HCT116 (cell line): ENCODE results near the gene ZNF382. TPM values are rescaled to one million over a fixed set of nuclear protein-coding genes. Genes with fewer than 3 reads are reported as not detected.

Experiments used
- ATAC-seq: fragments of 200-7000 bp; cut with Tn5 transposase; 2 replicates; pipeline ENCODE4 v1.9.1; 2020; ENCODE audit warnings: mild to moderate bottlenecking, moderate library complexity
- BruUV-seq: library from RNA; stranded (reverse); fragments of 400-500 nt; replicated peaks from 2 replicates; lab custom pipeline; 2021; lab: Mats Ljungman, UMichigan
- CTCF ChIA-PET: fragments of 300-600 bp; sonication (Branson Sonifier 250); formaldehyde crosslinking; loops from one replicate; lab custom pipeline; 2021; ENCODE audit warnings: antibody characterized with exemption; lab: Charles Lee
- POLR2A ChIA-PET: fragments of 300-600, 350-600 bp; sonication (Branson Sonifier 250); formaldehyde crosslinking; loops from one replicate; lab custom pipeline; 2021; ENCODE audit warnings: antibody characterized with exemption; lab: Charles Lee
- RAD21 ChIA-PET, 2 experiments: fragments of 300-600 bp; sonication (Branson Sonifier 250); formaldehyde crosslinking; loops; one replicate each; lab custom pipeline; 2023; ENCODE audit warnings: low total read pairs in 2 of 2; ENCODE audit not compliant: uncharacterized antibody in 2 of 2, unreplicated experiment in 2 of 2, low non-redundant PET in 1 of 2; lab: Charles Lee
- DNase-seq: peaks from one replicate; pipeline ENCODE4 v3.0.0-alpha.2; 2010; ENCODE audit warnings: low read depth, low spot score
- H2AFZ ChIP-seq: fragments of 200-600 bp; shearing (Covaris generic), sonication (generic); 2 replicates; pipeline ENCODE4 v1.6.1; 2017; ENCODE audit warnings: low read depth, mixed run types, mixed read lengths, antibody characterized with exemption, low read length; ENCODE audit not compliant: poor library complexity, severe bottlenecking
- H3K27ac ChIP-seq: 2 replicates; pipeline ENCODE4 v1.5.1; 2012; ENCODE audit warnings: low read depth, low read length
- H3K27me3 ChIP-seq: fragments of 200-600 bp; sonication (generic); 2 replicates; pipeline ENCODE4 v1.6.1; 2016; ENCODE audit warnings: mixed run types, low read length, mixed read lengths; ENCODE audit not compliant: insufficient read depth
- H3K36me3 ChIP-seq, 2 experiments: fragments of 200-500 bp in 1 of 2; fragments of 200-600 bp in 1 of 2; sonication (Bioruptor generic) in 1 of 2; sonication (generic) in 1 of 2; 2 replicates each; pipeline versions ENCODE4 v1.5.1 to v1.6.1; 2014 to 2016; ENCODE audit warnings: low read length in 2 of 2, inconsistent platforms in 1 of 2, mixed read lengths in 1 of 2, mixed run types in 1 of 2; ENCODE audit not compliant: insufficient read depth in 2 of 2, control insufficient read depth in 1 of 2
- H3K4me1 ChIP-seq, 2 experiments: fragments of 200-600 bp in 1 of 2; sonication (generic) in 1 of 2; 2 replicates each; pipeline versions ENCODE4 v1.5.1 to v1.6.1; 2012 to 2017; ENCODE audit warnings: low read length in 2 of 2, inconsistent platforms in 1 of 2, mild to moderate bottlenecking in 1 of 2, mixed read lengths in 1 of 2, mixed run types in 1 of 2, moderate library complexity in 1 of 2; ENCODE audit not compliant: insufficient read depth in 2 of 2, control insufficient read depth in 1 of 2
- H3K4me2 ChIP-seq: fragments of 200-600 bp; sonication (generic); 2 replicates; pipeline ENCODE4 v1.6.1; 2017; ENCODE audit warnings: mixed run types, low read length, mixed read lengths
- H3K4me3 ChIP-seq, 2 experiments: fragments of 200-600 bp in 1 of 2; sonication (generic) in 1 of 2; replicated peaks in 1 of 2; 2 replicates each; pipeline ENCODE4 v1.5.1; 2011 to 2016; ENCODE audit warnings: low read length in 2 of 2, control low read depth in 1 of 2, low read depth in 1 of 2, mild to moderate bottlenecking in 1 of 2, mixed read lengths in 1 of 2, mixed run types in 1 of 2
- H3K79me2 ChIP-seq: fragments of 200-600 bp; sonication (generic); 2 replicates; pipeline ENCODE4 v1.6.1; 2017; ENCODE audit warnings: mild to moderate bottlenecking, mixed run types, low read length, moderate library complexity, mixed read lengths; ENCODE audit not compliant: insufficient read depth
- H3K9ac ChIP-seq: fragments of 200-600 bp; sonication (generic); 2 replicates; pipeline ENCODE4 v1.6.1; 2016; ENCODE audit warnings: low read length, mixed read lengths
- H3K9me2 ChIP-seq: fragments of 200-600 bp; sonication (generic), shearing (Covaris generic); 2 replicates; pipeline ENCODE4 v1.6.1; 2017; ENCODE audit warnings: mixed run types, mild to moderate bottlenecking, moderate library complexity; ENCODE audit not compliant: insufficient read depth
- H3K9me3 ChIP-seq, 2 experiments: fragments of 200-500 bp in 1 of 2; fragments of 200-600 bp in 1 of 2; sonication (Bioruptor generic) in 1 of 2; sonication (generic) in 1 of 2; 2 replicates each; pipeline ENCODE4 v1.6.1; 2014 to 2017; ENCODE audit warnings: low read length in 2 of 2, mixed read lengths in 2 of 2, inconsistent platforms in 1 of 2, low read depth in 1 of 2, mild to moderate bottlenecking in 1 of 2, mixed run types in 1 of 2, moderate library complexity in 1 of 2; ENCODE audit not compliant: control insufficient read depth in 1 of 2, insufficient read depth in 1 of 2
- H4K20me1 ChIP-seq: fragments of 200-600 bp; sonication (generic), shearing (Covaris generic); 2 replicates; pipeline ENCODE4 v1.6.1; 2017; ENCODE audit warnings: mixed run types, mild to moderate bottlenecking, moderate library complexity; ENCODE audit not compliant: insufficient read depth
- CEBPB ChIP-seq: IDR thresholded peaks from 2 replicates; pipeline ENCODE4 v1.6.1; 2012; ENCODE audit warnings: low read depth
- EGR1 ChIP-seq: IDR thresholded peaks from 2 replicates; pipeline ENCODE4 v1.6.1; 2012; ENCODE audit warnings: low read depth
- ELF1 ChIP-seq: IDR thresholded peaks from 2 replicates; pipeline ENCODE4 v1.6.1; 2012; ENCODE audit warnings: low read depth, borderline replicate concordance
- EZH2 ChIP-seq: fragments of 200-600 bp; sonication (generic); IDR thresholded peaks from 2 replicates; pipeline ENCODE4 v1.6.1; 2017; ENCODE audit warnings: antibody characterized with exemption, mixed run types
- FOSL1 ChIP-seq: IDR thresholded peaks from 2 replicates; pipeline ENCODE4 v1.6.1; 2012; ENCODE audit warnings: low read depth
- JUND ChIP-seq: IDR thresholded peaks from 2 replicates; pipeline ENCODE4 v1.6.1; 2012
- SP1 ChIP-seq: IDR thresholded peaks from 2 replicates; pipeline ENCODE4 v1.6.1; 2012; ENCODE audit warnings: low read depth
- SRF ChIP-seq: IDR thresholded peaks from 2 replicates; pipeline ENCODE4 v1.6.1; 2012; ENCODE audit warnings: low read depth
- TCF7L2 ChIP-seq: IDR thresholded peaks from 2 replicates; pipeline ENCODE4 v1.7.0; 2011; ENCODE audit warnings: borderline replicate concordance, inconsistent platforms; ENCODE audit not compliant: insufficient read depth, insufficient read length; ENCODE audit errors: extremely low read depth
- ZFX ChIP-seq: fragments of 450-650 bp; IDR thresholded peaks from 2 replicates; pipeline ENCODE4 v1.6.1; 2017
- intact Hi-C: fragments of 100-400 bp; cut with micrococcal nuclease; formaldehyde crosslinking; loops from 2 replicates; pipeline ENCODE4 v1.10.0; 2022
- total RNA-seq: library from RNA; stranded (reverse); gene quantifications from one replicate; pipeline ENCODE4 v1.2.1, GENCODE V29; 2021; ENCODE audit not compliant: unreplicated experiment
- TF ChIP-seq, protein P1 (sequence below), 3 experiments: fragments of 200-600 bp in 1 of 3; sonication (generic) in 1 of 3; IDR thresholded peaks in 2 of 3; conservative IDR thresholded peaks in 1 of 3; 2 replicates each; pipeline ENCODE4 v1.5.1; 2012 to 2017; ENCODE audit warnings: low read depth in 2 of 3, low read length in 2 of 3, antibody characterized with exemption in 1 of 3, borderline replicate concordance in 1 of 3, control low read depth in 1 of 3, mild to moderate bottlenecking in 1 of 3, mixed read lengths in 1 of 3, mixed run types in 1 of 3, moderate library complexity in 1 of 3; ENCODE audit not compliant: insufficient read depth in 1 of 3
- TF ChIP-seq, protein P2 (sequence below): IDR thresholded peaks from 2 replicates; pipeline ENCODE4 v1.6.1; 2011; ENCODE audit warnings: mild to moderate bottlenecking, low read length, moderate library complexity; ENCODE audit not compliant: insufficient replicate concordance; ENCODE audit errors: extremely low read depth
- TF ChIP-seq, protein P3 (sequence below): IDR thresholded peaks from 2 replicates; pipeline ENCODE4 v1.6.1; 2012; ENCODE audit warnings: low read depth
- TF ChIP-seq, protein P4 (sequence below): IDR thresholded peaks from 2 replicates; pipeline ENCODE4 v1.6.1; 2012

Gene ZNF382
- total RNA-seq, 1 experiment from 2014 or later: not detected

DNA sequence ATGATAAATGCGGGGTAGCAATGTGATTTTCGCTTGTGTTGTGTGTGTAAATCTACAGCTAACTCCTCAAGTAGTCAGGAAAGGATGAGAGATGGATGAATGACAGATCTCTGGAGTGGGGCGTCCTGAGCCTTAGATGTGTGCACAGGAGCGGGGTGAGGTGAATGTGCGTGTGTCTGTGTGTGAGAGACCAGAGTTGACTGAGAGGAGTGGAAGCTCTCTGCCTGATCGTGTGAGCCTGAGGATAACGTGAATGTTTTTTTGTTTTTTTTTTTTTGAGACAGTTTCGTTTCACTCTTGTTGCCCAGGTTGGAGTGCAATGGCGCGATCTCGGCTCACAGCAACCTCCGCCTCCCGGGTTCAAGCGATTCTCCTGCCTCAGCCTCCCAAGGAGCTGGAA lies 60.7 kb downstream of the ZNF382 start:
- Histone ChIP-seq H4K20me1 (no peaks in the 10 kb centered on the region), H2AFZ (no peak overlapping the region), H3K4me3 (no peak overlapping the region), H3K27me3 (no peaks in the 10 kb centered on the region), H3K27ac (no peak overlapping the region), H3K9me3 (peaks cover 16 to 29% of the 10 kb centered on the region in 2 experiments; a peak in 2 of 4 replicates), H3K9ac (no peak overlapping the region), H3K4me1 (no peaks in the 10 kb centered on the region), H3K9me2 (no peaks in the 10 kb centered on the region), H3K79me2 (no peaks in the 10 kb centered on the region), H3K36me3 (no peaks in the 10 kb centered on the region), H3K4me2 (no peak overlapping the region)
- intact Hi-C loops: no loop called here
- ATAC-seq (no peak), DNase-seq (no peak)
- RAD21 ChIA-PET: no interaction called here
- no peak for TF ChIP-seq EGR1
- TF ChIP-seq JUND: no peak
- BruUV-seq: no TSS peak
- CTCF ChIA-PET: no interaction called here
- POLR2A ChIA-PET: no interaction called here

DNA sequence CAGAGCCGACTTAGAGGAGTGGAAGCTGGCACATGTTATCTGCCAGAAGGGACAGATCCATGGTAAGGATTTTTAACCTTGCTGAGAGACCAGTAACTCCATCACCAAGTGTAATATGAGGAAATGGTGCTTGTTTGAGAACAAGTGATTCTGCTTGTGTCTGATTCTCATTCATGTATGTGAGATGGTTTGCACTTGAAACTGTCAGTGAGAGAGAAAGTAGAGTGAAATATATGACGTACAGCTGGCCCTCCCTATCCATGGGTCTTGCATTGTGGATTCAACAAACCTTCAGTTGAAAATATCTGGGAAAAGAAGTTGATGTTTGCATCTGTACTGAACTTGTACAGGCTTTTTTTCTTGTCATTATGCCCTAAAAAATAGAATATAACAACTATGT lies 63.5 kb downstream of the ZNF382 start:
- DNase-seq (no peak), ATAC-seq (no peak)
- Histone ChIP-seq H2AFZ (no peak overlapping the region), H3K9me3 (peaks cover 18 to 24% of the 10 kb centered on the region in 2 experiments; a peak in 2 of 4 replicates), H4K20me1 (no peaks in the 10 kb centered on the region), H3K79me2 (no peaks in the 10 kb centered on the region), H3K27me3 (no peaks in the 10 kb centered on the region), H3K4me1 (no peaks in the 10 kb centered on the region), H3K9ac (no peak overlapping the region), H3K4me2 (no peak overlapping the region), H3K36me3 (no peaks in the 10 kb centered on the region), H3K4me3 (no peak overlapping the region), H3K27ac (no peak overlapping the region), H3K9me2 (no peaks in the 10 kb centered on the region)
- RAD21 ChIA-PET: no interaction called here
- CTCF ChIA-PET: no interaction called here
- intact Hi-C loops: no loop called here
- POLR2A ChIA-PET: no interaction called here
- no TSS peak for BruUV-seq
- TF ChIP-seq EGR1 (no peak), CEBPB (no peak), FOSL1 (no peak), SP1 (no peak), TCF7L2 (no peak), SRF (no peak), ELF1 (no peak), EZH2 (no peak), ZFX (no peak)
- TF ChIP-seq, protein P1, sequence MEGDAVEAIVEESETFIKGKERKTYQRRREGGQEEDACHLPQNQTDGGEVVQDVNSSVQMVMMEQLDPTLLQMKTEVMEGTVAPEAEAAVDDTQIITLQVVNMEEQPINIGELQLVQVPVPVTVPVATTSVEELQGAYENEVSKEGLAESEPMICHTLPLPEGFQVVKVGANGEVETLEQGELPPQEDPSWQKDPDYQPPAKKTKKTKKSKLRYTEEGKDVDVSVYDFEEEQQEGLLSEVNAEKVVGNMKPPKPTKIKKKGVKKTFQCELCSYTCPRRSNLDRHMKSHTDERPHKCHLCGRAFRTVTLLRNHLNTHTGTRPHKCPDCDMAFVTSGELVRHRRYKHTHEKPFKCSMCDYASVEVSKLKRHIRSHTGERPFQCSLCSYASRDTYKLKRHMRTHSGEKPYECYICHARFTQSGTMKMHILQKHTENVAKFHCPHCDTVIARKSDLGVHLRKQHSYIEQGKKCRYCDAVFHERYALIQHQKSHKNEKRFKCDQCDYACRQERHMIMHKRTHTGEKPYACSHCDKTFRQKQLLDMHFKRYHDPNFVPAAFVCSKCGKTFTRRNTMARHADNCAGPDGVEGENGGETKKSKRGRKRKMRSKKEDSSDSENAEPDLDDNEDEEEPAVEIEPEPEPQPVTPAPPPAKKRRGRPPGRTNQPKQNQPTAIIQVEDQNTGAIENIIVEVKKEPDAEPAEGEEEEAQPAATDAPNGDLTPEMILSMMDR (IDR thresholded peaks at IDR 0.05 in 2 of 3, conservative IDR thresholded peaks at IDR 0.05 in 1 of 3; ENCODE audit: borderline replicate concordance in 1 of 3, insufficient read depth in 1 of 3, low read depth in 2 of 3, low read length in 2 of 3): no peak
- TF ChIP-seq, protein P2, sequence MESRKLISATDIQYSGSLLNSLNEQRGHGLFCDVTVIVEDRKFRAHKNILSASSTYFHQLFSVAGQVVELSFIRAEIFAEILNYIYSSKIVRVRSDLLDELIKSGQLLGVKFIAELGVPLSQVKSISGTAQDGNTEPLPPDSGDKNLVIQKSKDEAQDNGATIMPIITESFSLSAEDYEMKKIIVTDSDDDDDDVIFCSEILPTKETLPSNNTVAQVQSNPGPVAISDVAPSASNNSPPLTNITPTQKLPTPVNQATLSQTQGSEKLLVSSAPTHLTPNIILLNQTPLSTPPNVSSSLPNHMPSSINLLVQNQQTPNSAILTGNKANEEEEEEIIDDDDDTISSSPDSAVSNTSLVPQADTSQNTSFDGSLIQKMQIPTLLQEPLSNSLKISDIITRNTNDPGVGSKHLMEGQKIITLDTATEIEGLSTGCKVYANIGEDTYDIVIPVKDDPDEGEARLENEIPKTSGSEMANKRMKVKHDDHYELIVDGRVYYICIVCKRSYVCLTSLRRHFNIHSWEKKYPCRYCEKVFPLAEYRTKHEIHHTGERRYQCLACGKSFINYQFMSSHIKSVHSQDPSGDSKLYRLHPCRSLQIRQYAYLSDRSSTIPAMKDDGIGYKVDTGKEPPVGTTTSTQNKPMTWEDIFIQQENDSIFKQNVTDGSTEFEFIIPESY: no peak
- TF ChIP-seq, protein P3, sequence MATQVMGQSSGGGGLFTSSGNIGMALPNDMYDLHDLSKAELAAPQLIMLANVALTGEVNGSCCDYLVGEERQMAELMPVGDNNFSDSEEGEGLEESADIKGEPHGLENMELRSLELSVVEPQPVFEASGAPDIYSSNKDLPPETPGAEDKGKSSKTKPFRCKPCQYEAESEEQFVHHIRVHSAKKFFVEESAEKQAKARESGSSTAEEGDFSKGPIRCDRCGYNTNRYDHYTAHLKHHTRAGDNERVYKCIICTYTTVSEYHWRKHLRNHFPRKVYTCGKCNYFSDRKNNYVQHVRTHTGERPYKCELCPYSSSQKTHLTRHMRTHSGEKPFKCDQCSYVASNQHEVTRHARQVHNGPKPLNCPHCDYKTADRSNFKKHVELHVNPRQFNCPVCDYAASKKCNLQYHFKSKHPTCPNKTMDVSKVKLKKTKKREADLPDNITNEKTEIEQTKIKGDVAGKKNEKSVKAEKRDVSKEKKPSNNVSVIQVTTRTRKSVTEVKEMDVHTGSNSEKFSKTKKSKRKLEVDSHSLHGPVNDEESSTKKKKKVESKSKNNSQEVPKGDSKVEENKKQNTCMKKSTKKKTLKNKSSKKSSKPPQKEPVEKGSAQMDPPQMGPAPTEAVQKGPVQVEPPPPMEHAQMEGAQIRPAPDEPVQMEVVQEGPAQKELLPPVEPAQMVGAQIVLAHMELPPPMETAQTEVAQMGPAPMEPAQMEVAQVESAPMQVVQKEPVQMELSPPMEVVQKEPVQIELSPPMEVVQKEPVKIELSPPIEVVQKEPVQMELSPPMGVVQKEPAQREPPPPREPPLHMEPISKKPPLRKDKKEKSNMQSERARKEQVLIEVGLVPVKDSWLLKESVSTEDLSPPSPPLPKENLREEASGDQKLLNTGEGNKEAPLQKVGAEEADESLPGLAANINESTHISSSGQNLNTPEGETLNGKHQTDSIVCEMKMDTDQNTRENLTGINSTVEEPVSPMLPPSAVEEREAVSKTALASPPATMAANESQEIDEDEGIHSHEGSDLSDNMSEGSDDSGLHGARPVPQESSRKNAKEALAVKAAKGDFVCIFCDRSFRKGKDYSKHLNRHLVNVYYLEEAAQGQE: no peak
- TF ChIP-seq, protein P4, sequence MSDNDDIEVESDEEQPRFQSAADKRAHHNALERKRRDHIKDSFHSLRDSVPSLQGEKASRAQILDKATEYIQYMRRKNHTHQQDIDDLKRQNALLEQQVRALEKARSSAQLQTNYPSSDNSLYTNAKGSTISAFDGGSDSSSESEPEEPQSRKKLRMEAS: no peak
